GM12878 (cell line): ENCODE results near the gene CLDN25. TPM values are rescaled to one million over a fixed set of nuclear protein-coding genes. Genes with fewer than 3 reads are reported as not detected.

Source experiments
- ATAC-seq: fragments of 200-7000 bp; cut with Tn5 transposase; 3 replicates; pipeline ENCODE4 v1.9.1; 2020; ENCODE audit warnings: mild to moderate bottlenecking, moderate library complexity
- Bru-seq: library from RNA; stranded (reverse); fragments of 400-500 nt; gene quantifications from one replicate; lab custom pipeline; 2021; lab: Mats Ljungman, UMichigan
- BruChase-seq, 2 experiments: library from RNA; stranded (reverse); fragments of 400-500 nt; gene quantifications; one replicate each; lab custom pipeline; 2021; lab: Mats Ljungman, UMichigan
- BruUV-seq: library from RNA; stranded (reverse); fragments of 400-500 nt; replicated peaks from 2 replicates; lab custom pipeline; 2021; lab: Mats Ljungman, UMichigan
- CTCF ChIA-PET: fragments of 300-600 bp; sonication (Branson Sonifier 250); formaldehyde crosslinking; extraction: SDS; loops from one replicate; lab custom pipeline; 2021; ENCODE audit warnings: inconsistent platforms; lab: Yijun Ruan, JAX
- POLR2A ChIA-PET: fragments of 350-600 bp; formaldehyde crosslinking; extraction: SDS; loops from one replicate; lab custom pipeline; 2021; ENCODE audit warnings: inconsistent platforms; lab: Charles Lee
- RAD21 ChIA-PET: fragments of 300-600 bp; sonication (Branson Sonifier 250); formaldehyde crosslinking; loops from one replicate; lab custom pipeline; 2023; ENCODE audit warnings: antibody characterized with exemption; ENCODE audit not compliant: unreplicated experiment; lab: Charles Lee
- SMC1A ChIA-PET: fragments of 300-600 bp; sonication (Branson Sonifier 250); formaldehyde crosslinking; loops from one replicate; lab custom pipeline; 2023; ENCODE audit not compliant: unreplicated experiment, uncharacterized antibody; lab: Charles Lee
- DNase-seq: peaks from one replicate; pipeline ENCODE4 v3.0.0-alpha.2; 2011; ENCODE audit warnings: low read depth, low spot score
- FAIRE-seq: peaks from 3 replicates; lab custom pipeline; 2011; peaks lifted over from hg19 to GRCh38; lab: Jason Lieb, UNC
- H2AFZ ChIP-seq: 2 replicates; pipeline ENCODE4 v1.6.0; 2011; ENCODE audit warnings: low read depth, low read length, control low read depth; ENCODE audit not compliant: control insufficient read depth
- H3K27ac ChIP-seq: 2 replicates; pipeline ENCODE4 v1.5.1; 2011; ENCODE audit warnings: control low read depth; ENCODE audit not compliant: control insufficient read depth, insufficient read depth
- H3K27me3 ChIP-seq, 2 experiments: replicated peaks in 1 of 2; 2 replicates each; pipeline versions ENCODE4 v1.6.0 to v1.6.1; 2011; ENCODE audit warnings: low read length in 1 of 2; ENCODE audit not compliant: control insufficient read depth in 2 of 2, insufficient read depth in 2 of 2
- H3K36me3 ChIP-seq, 2 experiments: 2 replicates each; pipeline ENCODE4 v1.5.1; 2011; ENCODE audit warnings: low read length in 1 of 2; ENCODE audit not compliant: control insufficient read depth in 2 of 2, insufficient read depth in 2 of 2
- H3K4me1 ChIP-seq: 2 replicates; pipeline ENCODE4 v1.6.1; 2011; ENCODE audit warnings: mild to moderate bottlenecking, low read length, moderate library complexity, mixed read lengths; ENCODE audit not compliant: control insufficient read depth, insufficient read depth
- H3K4me2 ChIP-seq: 2 replicates; pipeline ENCODE4 v1.6.0; 2011; ENCODE audit warnings: control low read depth; ENCODE audit not compliant: control insufficient read depth, insufficient read depth
- H3K4me3 ChIP-seq: fragments of 200-600 bp; sonication (generic); 2 replicates; pipeline ENCODE4 v1.5.1; 2016
- H3K79me2 ChIP-seq: 2 replicates; pipeline ENCODE4 v1.6.0; 2011; ENCODE audit warnings: low read length; ENCODE audit not compliant: control insufficient read depth, insufficient read depth
- H3K9ac ChIP-seq: 2 replicates; pipeline ENCODE4 v1.8.0; 2011; ENCODE audit warnings: low read length, control low read depth, mixed read lengths; ENCODE audit not compliant: control insufficient read depth, insufficient read depth
- H3K9me3 ChIP-seq: replicated peaks from 3 replicates; pipeline ENCODE4 v1.5.1; 2011; ENCODE audit warnings: mild to moderate bottlenecking, low read length; ENCODE audit not compliant: control insufficient read depth, insufficient read depth
- H4K20me1 ChIP-seq: 2 replicates; pipeline ENCODE4 v1.6.0; 2011; ENCODE audit not compliant: control insufficient read depth, insufficient read depth
- E2F8 ChIP-seq: fragments of 450-650 bp; IDR thresholded peaks from 2 replicates; pipeline ENCODE4 v1.6.1; 2018; ENCODE audit warnings: mild to moderate bottlenecking, low read depth, moderate library complexity; ENCODE audit not compliant: partially characterized antibody
- ESRRA ChIP-seq: IDR thresholded peaks from 2 replicates; pipeline ENCODE4 v1.6.1; 2012; ENCODE audit warnings: mild to moderate bottlenecking, low read length, improper control_type of control experiment
- MEF2A ChIP-seq: IDR thresholded peaks from 2 replicates; pipeline ENCODE4 v1.6.1; 2011; ENCODE audit warnings: low read depth, mild to moderate bottlenecking, low read length, moderate library complexity; ENCODE audit not compliant: insufficient read depth
- MTA2 ChIP-seq: fragments of 450-650 bp; IDR thresholded peaks from 2 replicates; pipeline ENCODE4 v1.6.1; 2016; ENCODE audit warnings: low read depth, mild to moderate bottlenecking, moderate library complexity
- NFYA ChIP-seq: IDR thresholded peaks from 2 replicates; pipeline ENCODE4 v1.6.1; 2011; ENCODE audit warnings: low read depth, mild to moderate bottlenecking, low read length, improper control_type of control experiment, borderline replicate concordance
- NR2C1 ChIP-seq: fragments of 450-650 bp; IDR thresholded peaks from 2 replicates; pipeline ENCODE4 v1.6.1; 2017; ENCODE audit warnings: antibody characterized with exemption, mild to moderate bottlenecking, moderate library complexity
- RBBP5 ChIP-seq: fragments of 200-600 bp; sonication (generic); conservative IDR thresholded peaks from 2 replicates; pipeline ENCODE4 v1.6.1; 2016
- SP1 ChIP-seq: IDR thresholded peaks from one replicate; pipeline ENCODE4 v1.6.1; 2011; ENCODE audit warnings: low read depth, low read length
- WRNIP1 ChIP-seq: IDR thresholded peaks from 2 replicates; pipeline ENCODE4 v1.6.1; 2011; ENCODE audit warnings: low read depth, low read length, improper control_type of control experiment, borderline replicate concordance
- ZNF207 ChIP-seq: fragments of 450-650 bp; IDR thresholded peaks from 2 replicates; pipeline ENCODE4 v1.6.1; 2014; ENCODE audit warnings: antibody characterized with exemption, mild to moderate bottlenecking, borderline replicate concordance
- ZNF274 ChIP-seq: IDR thresholded peaks from one replicate; pipeline ENCODE4 v1.8.0; 2011; ENCODE audit not compliant: insufficient read length, insufficient read depth
- WGBS: methylation state at CpG from one replicate; pipeline ENCODE4 v1.1.6; 2016; ENCODE audit warnings: low lambda C conversion rate; ENCODE audit not compliant: insufficient replicate concordance, insufficient coverage; ENCODE audit errors: missing lambda C conversion rate; 5-methylcytosine and 5-hydroxymethylcytosine counted together
- in situ Hi-C: fragments of 300-500 bp; cut with MboI; formaldehyde crosslinking; loops from 9 replicates; pipeline ENCODE4 v1.14.3; 2018; ENCODE audit warnings: mixed read lengths
- intact Hi-C: fragments of 100-400 bp; cut with micrococcal nuclease; formaldehyde crosslinking; loops from one replicate; pipeline ENCODE4 v1.14.2; 2022; ENCODE audit not compliant: unreplicated experiment
- long read RNA-seq, 2 experiments: library from polyadenylated mRNA; unstranded; transcript quantifications; one replicate each; pipeline ENCODE4 v2.0.0, GENCODE V29; 2019 to 2020
- polyA minus RNA-seq, 3 experiments: library from RNA; depleted of rRNA, polyadenylated mRNA; stranded (reverse); fragments of >200 nt; gene quantifications; 2 replicates each; pipeline ENCODE4 v1.2.3, GENCODE V29; 2011
- polyA plus RNA-seq, 11 experiments: library from polyadenylated mRNA; depleted of rRNA in 4 of 11; unstranded in 6 of 11; stranded (reverse) in 5 of 11; fragments of >200 nt; fragmentation: Nextera tagmentation in 4 of 11; fragmentation: Illumina TruSeq in 1 of 11; extraction: Ambion mirVana in 4 of 11; extraction: Trizol in 1 of 11; gene quantifications; 1 replicate in 1 of 11; 2 replicates in 10 of 11; pipeline versions ENCODE4 v1.2.1 to v1.2.3, GENCODE V29; 2011 to 2016; ENCODE audit warnings: inconsistent platforms in 2 of 11, missing spikeins in 2 of 11, low read depth in 1 of 11
- total RNA-seq, 4 experiments: library from RNA; depleted of rRNA in 3 of 4; stranded (reverse); fragments of >200 nt in 3 of 4; fragmentation: Illumina TruSeq in 1 of 4; extraction: Trizol in 1 of 4; gene quantifications; 2 replicates each; pipeline versions ENCODE4 v1.2.1 to v1.2.3, GENCODE V29; 2013 to 2021

The CLDN25 gene
- total RNA-seq (2013; cell fraction: nucleolus; rRNA removed): not detected in 2 replicates
- total RNA-seq (2014; rRNA removed) (not detected in 2 replicates), total RNA-seq (2014; rRNA removed; fragmentation: Illumina TruSeq; extraction: Trizol) (not detected in 2 replicates), total RNA-seq (2021) (not detected in 2 replicates), polyA plus RNA-seq (2011; rRNA removed) (not detected in 2 replicates), polyA plus RNA-seq (2014; fragmentation: Illumina TruSeq; extraction: Trizol) (not detected in 2 replicates), polyA plus RNA-seq (2014; fragmentation: Nextera tagmentation; extraction: Ambion mirVana) (not detected), polyA plus RNA-seq (2014; rRNA removed) (not detected in 2 replicates), polyA plus RNA-seq (2016; fragmentation: Nextera tagmentation; extraction: Ambion mirVana) (not detected), polyA minus RNA-seq (2011; rRNA and poly(A)+ RNA removed) (not detected in 2 replicates), Bru-seq, nascent RNA (not detected), BruChase-seq, experiment 1, labeled RNA remaining after a 6-hour chase (not detected), BruChase-seq, experiment 2, labeled RNA remaining after a 2-hour chase (not detected)
- polyA plus RNA-seq (2011; ENCODE audit: low read depth): not detected
- polyA plus RNA-seq (2011; cell fraction: cytosol; rRNA removed): not detected in 2 replicates
- polyA plus RNA-seq (2011; cell fraction: nucleus; rRNA removed): not detected in 2 replicates
- polyA plus RNA-seq (2012): not detected in 2 replicates
- not detected in 2 replicates for polyA minus RNA-seq (2011; cell fraction: cytosol; rRNA and poly(A)+ RNA removed)
- not detected in 2 replicates for polyA minus RNA-seq (2011; cell fraction: nucleus; rRNA and poly(A)+ RNA removed)
- long read RNA-seq, experiment 1: 0 reads
- long read RNA-seq, experiment 2: 0 reads

- Histone ChIP-seq H3K4me1 (no peaks in the 10 kb centered on the region), H2AFZ (no peak within 1 kb of the TSS), H3K27ac (no peak within 1 kb of the TSS), H3K36me3 (no peaks in the 10 kb centered on the region), H3K9me3 (no peaks in the 10 kb centered on the region), H3K27me3 (peaks cover 0 to 2% of the 10 kb centered on the region in 2 experiments; a peak in 2 of 4 replicates), H4K20me1 (no peaks in the 10 kb centered on the region), H3K79me2 (no peaks in the 10 kb centered on the region), H3K9ac (no peak within 1 kb of the TSS), H3K4me2 (no peak within 1 kb of the TSS), H3K4me3 (no peak within 1 kb of the TSS)
- no peak for TF ChIP-seq RBBP5
- TF ChIP-seq ZNF207: no peak
- TF ChIP-seq WRNIP1: no peak
- TF ChIP-seq ZNF274: no peak
- no peak for TF ChIP-seq MTA2
- TF ChIP-seq SP1: no peak
- TF ChIP-seq MEF2A: no peak
- TF ChIP-seq E2F8: no peak
- TF ChIP-seq NFYA: no peak
- TF ChIP-seq ESRRA: no peak
- TF ChIP-seq NR2C1: no peak
- in situ Hi-C loops (loop anchor here (10.0 kb wide), 1 partner anchor 465 kb away; the partner anchor contains the start of gene TTC12), intact Hi-C loops (no loop called here)
- RAD21 ChIA-PET: no interaction called here
- BruUV-seq: no TSS peak
- FAIRE-seq (no peak), DNase-seq (no peak), ATAC-seq (no peak)
- POLR2A ChIA-PET: no interaction called here
- 43% methylated on average over 4 of the region's 4 CpGs for WGBS
- CTCF ChIA-PET: no interaction called here
- SMC1A ChIA-PET: no interaction called here
Measured at GRCh38 chr11:113779496-113779895, at the start of gene CLDN25. Gene CLDN25 (plus strand): TSS chr11:113779796. CDS start chr11:113779796, 0 bp downstream.
